ENCODE data around the gene KLHL20. TPM values are rescaled to one million over a fixed set of nuclear protein-coding genes. Genes with fewer than 3 reads are reported as not detected.

The KLHL20 gene, protein sequence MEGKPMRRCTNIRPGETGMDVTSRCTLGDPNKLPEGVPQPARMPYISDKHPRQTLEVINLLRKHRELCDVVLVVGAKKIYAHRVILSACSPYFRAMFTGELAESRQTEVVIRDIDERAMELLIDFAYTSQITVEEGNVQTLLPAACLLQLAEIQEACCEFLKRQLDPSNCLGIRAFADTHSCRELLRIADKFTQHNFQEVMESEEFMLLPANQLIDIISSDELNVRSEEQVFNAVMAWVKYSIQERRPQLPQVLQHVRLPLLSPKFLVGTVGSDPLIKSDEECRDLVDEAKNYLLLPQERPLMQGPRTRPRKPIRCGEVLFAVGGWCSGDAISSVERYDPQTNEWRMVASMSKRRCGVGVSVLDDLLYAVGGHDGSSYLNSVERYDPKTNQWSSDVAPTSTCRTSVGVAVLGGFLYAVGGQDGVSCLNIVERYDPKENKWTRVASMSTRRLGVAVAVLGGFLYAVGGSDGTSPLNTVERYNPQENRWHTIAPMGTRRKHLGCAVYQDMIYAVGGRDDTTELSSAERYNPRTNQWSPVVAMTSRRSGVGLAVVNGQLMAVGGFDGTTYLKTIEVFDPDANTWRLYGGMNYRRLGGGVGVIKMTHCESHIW
- 11.3 to 19.9 TPM (median 12.9 TPM) in 5 replicates for total RNA-seq (2022; extraction: Qiagen RNA extraction)

GRCh38 chr1:173714759-173715537, at the start of gene KLHL20:
TSS of gene KLHL20 (plus strand) at chr1:173714981. CDS start at chr1:173716044, 1,063 bp downstream.

GRCh38 chr1:173669491-173669941, 45.3 kb upstream of the KLHL20 start, which contains the start of gene ANKRD45:
TSS of gene ANKRD45 (minus strand) at chr1:173669851. CDS start at chr1:173659418, 10,433 bp downstream.

DNA sequence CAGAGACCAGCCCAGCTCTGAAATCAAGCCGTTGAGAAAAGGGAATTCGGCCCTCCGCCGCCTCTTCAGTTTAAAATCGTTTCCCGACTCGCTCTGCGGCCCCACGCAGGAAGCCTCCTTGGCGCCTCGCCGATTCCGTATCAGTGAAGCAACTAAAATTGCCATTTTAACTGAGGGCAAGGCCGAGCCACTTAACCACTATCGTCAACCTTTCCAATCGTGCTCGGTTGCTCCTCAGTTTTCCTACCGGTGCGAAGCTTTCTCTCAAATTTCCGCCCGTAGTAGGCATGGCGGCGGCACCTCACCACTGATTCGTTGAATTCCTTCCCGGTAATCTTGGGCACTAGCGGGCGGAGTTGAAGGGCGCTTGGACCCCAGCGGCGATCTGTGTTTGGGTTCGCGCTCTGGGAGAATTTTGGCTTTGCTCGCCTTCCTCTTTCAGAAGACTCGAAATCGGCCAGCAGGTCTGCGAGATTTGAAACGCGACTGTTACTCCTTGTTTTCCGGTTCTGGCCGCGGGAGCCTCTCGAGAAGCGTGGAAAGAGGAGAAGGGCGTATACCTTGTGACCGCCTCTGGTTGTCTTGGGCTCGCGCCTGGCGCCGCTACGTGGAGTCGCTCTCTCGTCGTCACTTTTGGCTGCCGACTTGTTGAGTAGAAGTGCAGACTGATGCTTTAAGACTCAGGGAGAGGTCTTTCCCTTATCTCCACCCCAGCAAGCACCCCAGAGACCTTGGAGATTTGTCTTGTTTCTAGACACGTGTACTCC, 109.7 kb downstream of the KLHL20 start, which contains the start of the genes CENPL and DARS2:
TSS of gene CENPL (minus strand) at position 569 of the 767 bp plus-strand sequence. CDS start 13,584 bp downstream, outside the sequence.
TSS of gene DARS2 (plus strand) at position 359 of the 767 bp plus-strand sequence. CDS start 557 bp downstream, outside the sequence.

Other genes starting within 250 kb of the KLHL20 start
- gene PRDX6, start 237.6 kb upstream of the KLHL20 start, total RNA-seq (2022; extraction: Qiagen RNA extraction) = 305 to 365 TPM (median 349 TPM) in 5 replicates
- not detected in 5 replicates for gene SLC9C2, start 111.9 kb upstream of the KLHL20 start, total RNA-seq (2022; extraction: Qiagen RNA extraction)
- gene TEX50, start 79.6 kb upstream of the KLHL20 start, total RNA-seq (2022; extraction: Qiagen RNA extraction) = not detected in 5 replicates
- 0.13 to 0.24 TPM (median 0.14 TPM) in 5 replicates for gene ANKRD45, start 45.1 kb upstream of the KLHL20 start, total RNA-seq (2022; extraction: Qiagen RNA extraction)
- 37.4 to 52.5 TPM (median 41.9 TPM) in 5 replicates for gene DARS2, start 109.7 kb downstream of the KLHL20 start, total RNA-seq (2022; extraction: Qiagen RNA extraction)
- gene CENPL, start 109.9 kb downstream of the KLHL20 start, total RNA-seq (2022; extraction: Qiagen RNA extraction) = 11.1 to 15.5 TPM (median 13.4 TPM) in 5 replicates
- 279 to 303 TPM (median 294 TPM) in 5 replicates for gene GAS5, start 153.0 kb downstream of the KLHL20 start, total RNA-seq (2022; extraction: Qiagen RNA extraction)
- 0.90 to 1.6 TPM (median 1.5 TPM) in 5 replicates for gene ZBTB37, start 153.4 kb downstream of the KLHL20 start, total RNA-seq (2022; extraction: Qiagen RNA extraction)
- 0.07 to 0.13 TPM (median 0.10 TPM) in 4 of 5 replicates, not detected in the other for gene SERPINC1, start 202.3 kb downstream of the KLHL20 start, total RNA-seq (2022; extraction: Qiagen RNA extraction)

Data from A549 treated with Hydrocortisone at 1 μM for 4 hours (cell line).